ENCODE measurements around the gene ZBP1. TPM values are rescaled to one million over a fixed set of nuclear protein-coding genes. Genes with fewer than 3 reads are reported as not detected.

ZBP1 gene
- polyA plus RNA-seq, 1 experiment = not detected

GRCh38 chr20:57581202-57582028 is 38.8 kb downstream of the ZBP1 start:
- DNase-seq (ENCODE audit: low read depth, low spot score) = no peak
- Histone ChIP-seq H3K9me3 (ENCODE audit: control insufficient read depth, insufficient read depth, low read length) (no peaks in the 10 kb centered on the region; the same call in 1 of the 2 replicates), H3K27ac (ENCODE audit: low read depth, low read length) (no peak overlapping the region), H3K4me3 (ENCODE audit: low read depth, low read length) (no peak overlapping the region), H3K27me3 (ENCODE audit: control insufficient read depth, insufficient read depth, low read length) (peaks cover 11% of the 10 kb centered on the region)
- ChIA-PET CTCF (interaction anchor here (0.9 to 1.4 kb wide), 3 partner anchors 66 to 628 kb away, joined by 3 to 4 read pairs (median 3); no protein-coding TSS in a partner anchor), POLR2A (no interaction called here)
- TF ChIP-seq CTCF (IDR thresholded peaks at IDR 0.05; ENCODE audit: low read depth, low read length) = no peak

GRCh38 chr20:57580478-57581201 is 39.6 kb downstream of the ZBP1 start:
- CTCF ChIA-PET = no interaction called here
- DNase-seq (ENCODE audit: low read depth, low spot score) = no peak

GRCh38 chr20:57579898-57580447 is 40.3 kb downstream of the ZBP1 start:
- H3K9me3 ChIP-seq (ENCODE audit: control insufficient read depth, insufficient read depth, low read length) = no peaks in the 10 kb centered on the region; the same call in 1 of the 2 replicates
- H3K4me3 ChIP-seq (ENCODE audit: low read depth, low read length) = no peak overlapping the region
- POLR2A ChIA-PET = no interaction called here
- no peak overlapping the region for H3K27ac ChIP-seq (ENCODE audit: low read depth, low read length)
- TF ChIP-seq CTCF (IDR thresholded peaks at IDR 0.05; ENCODE audit: low read depth, low read length) = no peak
- CTCF ChIA-PET = no interaction called here
- no peak for DNase-seq (ENCODE audit: low read depth, low spot score)
- H3K27me3 ChIP-seq (ENCODE audit: control insufficient read depth, insufficient read depth, low read length) = peaks cover 13% of the 10 kb centered on the region

More at GRCh38 chr20:57580478-57581201, 39.6 kb downstream of the ZBP1 start:
- TF ChIP-seq CTCF (IDR thresholded peaks at IDR 0.05; ENCODE audit: low read depth, low read length) = no peak
- Histone ChIP-seq H3K9me3 (ENCODE audit: control insufficient read depth, insufficient read depth, low read length) (no peaks in the 10 kb centered on the region; the same call in 1 of the 2 replicates), H3K27ac (ENCODE audit: low read depth, low read length) (no peak overlapping the region), H3K4me3 (ENCODE audit: low read depth, low read length) (no peak overlapping the region), H3K27me3 (ENCODE audit: control insufficient read depth, insufficient read depth, low read length) (peaks cover 13% of the 10 kb centered on the region)
- POLR2A ChIA-PET = no interaction called here

- no peak overlapping the region for H3K27ac ChIP-seq (ENCODE audit: low read depth, low read length)
- no peak for DNase-seq (ENCODE audit: low read depth, low spot score)
- no peaks in the 10 kb centered on the region; the same call in 1 of the 2 replicates for H3K9me3 ChIP-seq (ENCODE audit: control insufficient read depth, insufficient read depth, low read length)
- no peak overlapping the region for H3K4me3 ChIP-seq (ENCODE audit: low read depth, low read length)
- H3K27me3 ChIP-seq (ENCODE audit: control insufficient read depth, insufficient read depth, low read length) = peaks cover 10% of the 10 kb centered on the region
- POLR2A ChIA-PET = no interaction called here
- CTCF ChIA-PET = no interaction called here
- TF ChIP-seq CTCF (IDR thresholded peaks at IDR 0.05; ENCODE audit: low read depth, low read length) = no peak
Observed at GRCh38 chr20:57579331-57579897, 40.8 kb downstream of the ZBP1 start.

All from AG04450 (cell line).